Activated naive CD4-positive, alpha-beta T cell treated with anti-CD3 and anti-CD28 coated beads for 36 hours (primary cell): Measurements from ENCODE around the gene THUMPD2. TPM values are rescaled to one million over a fixed set of nuclear protein-coding genes. Genes with fewer than 3 reads are reported as not detected.

Experiments
- CTCF ChIA-PET: fragments of 350-600 bp; sonication (Branson Sonifier 250); formaldehyde crosslinking; loops from one replicate; lab custom pipeline; 2021; ENCODE audit warnings: antibody characterized with exemption; lab: Charles Lee
- DNase-seq: peaks from one replicate; pipeline ENCODE4 v3.0.0-alpha.2; 2020
- H3K27ac Mint-ChIP-seq: one replicate; pipeline ENCODE4 v1.8.0; 2021; ENCODE audit warnings: mild to moderate bottlenecking, mixed read lengths
- H3K27me3 Mint-ChIP-seq: one replicate; pipeline ENCODE4 v1.8.0; 2021; ENCODE audit warnings: low read depth, mixed read lengths
- H3K36me3 Mint-ChIP-seq: one replicate; pipeline ENCODE4 v1.8.0; 2021; ENCODE audit warnings: low read depth, mixed read lengths
- H3K4me1 Mint-ChIP-seq: one replicate; pipeline ENCODE4 v1.8.0; 2021; ENCODE audit warnings: low read depth, mixed read lengths
- H3K4me3 Mint-ChIP-seq: one replicate; pipeline ENCODE4 v1.8.0; 2021; ENCODE audit warnings: mild to moderate bottlenecking, moderate library complexity, mixed read lengths
- H3K9me3 Mint-ChIP-seq: one replicate; pipeline ENCODE4 v1.8.0; 2021; ENCODE audit warnings: mixed read lengths
- intact Hi-C: fragments of 100-400 bp; cut with micrococcal nuclease; formaldehyde crosslinking; loops from one replicate; pipeline ENCODE4 v1.15.1; 2023
- total RNA-seq, 2 experiments: library from RNA; stranded (reverse); gene quantifications; one replicate each; pipeline ENCODE4 v1.2.3, GENCODE V29; 2021

THUMPD2 gene
- total RNA-seq, 2 experiments from 2014 or later: 13.6 to 13.8 TPM

DNA sequence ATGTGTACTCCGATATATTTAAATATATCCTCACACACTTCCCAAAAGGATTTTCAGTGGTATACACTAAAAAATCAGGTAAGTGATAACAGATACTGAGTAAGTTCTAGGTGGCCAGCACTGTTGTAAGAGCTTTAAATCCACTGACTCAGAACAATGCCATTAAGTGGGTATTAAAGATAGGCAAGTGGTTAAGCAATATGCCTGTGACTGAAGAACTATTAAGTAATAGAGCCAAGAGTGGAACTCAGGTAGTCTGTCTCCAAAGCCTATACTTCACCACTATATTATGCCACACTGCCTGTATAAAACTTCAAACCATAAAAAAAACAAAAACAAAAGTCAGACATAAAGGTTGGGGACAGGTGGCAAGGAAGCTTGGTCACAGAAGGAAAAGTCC lies 37.2 kb downstream of the THUMPD2 start:
- intact Hi-C loops: no loop called here
- Mint-ChIP-seq H3K4me1 (peaks cover 2% of the 10 kb centered on the region), H3K9me3 (no peaks in the 10 kb centered on the region), H3K27ac (no peak overlapping the region), H3K36me3 (peaks cover 51% of the 10 kb centered on the region), H3K27me3 (no peaks in the 10 kb centered on the region), H3K4me3 (no peak overlapping the region)
- CTCF ChIA-PET: no interaction called here
- DNase-seq: no peak

- H3K36me3 Mint-ChIP-seq: peaks cover 58% of the 10 kb centered on the region
- H3K9me3 Mint-ChIP-seq: no peaks in the 10 kb centered on the region
- intact Hi-C loops: loop anchor here (10.0 kb wide), 1 partner anchor 795 kb away; no protein-coding TSS in a partner anchor
- CTCF ChIA-PET: interaction anchor here (1.0 to 2.1 kb wide), 2 partner anchors 9 to 10 kb away, joined by 3 to 11 read pairs; no protein-coding TSS in a partner anchor
- no peaks in the 10 kb centered on the region for H3K27me3 Mint-ChIP-seq
- no peak overlapping the region for H3K4me3 Mint-ChIP-seq
- no peak overlapping the region for H3K27ac Mint-ChIP-seq
- no peak for DNase-seq
- H3K4me1 Mint-ChIP-seq: peaks cover 2% of the 10 kb centered on the region
These were observed 39.7 kb downstream of the THUMPD2 start for GRCh38 chr2:39739386-39739785.

DNA sequence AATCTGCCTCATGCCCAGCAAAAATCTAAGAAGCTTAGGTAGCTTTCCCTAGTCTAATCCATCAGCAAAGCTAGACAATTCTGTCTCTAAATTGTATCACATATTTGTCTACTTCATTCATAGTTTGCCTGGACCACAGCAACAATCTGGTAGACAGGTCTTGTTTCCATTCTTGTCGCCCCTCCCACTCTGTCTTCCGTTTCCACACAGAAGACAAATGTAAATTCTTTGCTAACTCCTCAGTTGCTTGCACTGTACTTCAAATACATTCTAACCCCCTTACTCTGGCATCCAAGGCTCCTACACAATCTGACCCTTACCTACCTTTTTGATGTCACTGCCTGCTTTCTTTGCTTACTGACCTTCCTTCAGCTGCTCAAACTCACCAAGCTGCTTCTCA lies 40.1 kb downstream of the THUMPD2 start:
- no peak overlapping the region for H3K4me3 Mint-ChIP-seq
- CTCF ChIA-PET: interaction anchor here (1.0 kb wide), 1 partner anchor 9 kb away, joined by 3 read pairs; no protein-coding TSS in a partner anchor
- no peak overlapping the region for H3K27ac Mint-ChIP-seq
- H3K27me3 Mint-ChIP-seq: no peaks in the 10 kb centered on the region
- H3K4me1 Mint-ChIP-seq: peaks cover 2% of the 10 kb centered on the region
- DNase-seq: no peak
- H3K36me3 Mint-ChIP-seq: peaks cover 62% of the 10 kb centered on the region
- H3K9me3 Mint-ChIP-seq: no peaks in the 10 kb centered on the region
- intact Hi-C loops: loop anchor here (10.0 kb wide), 1 partner anchor 794 kb away; no protein-coding TSS in a partner anchor

DNA sequence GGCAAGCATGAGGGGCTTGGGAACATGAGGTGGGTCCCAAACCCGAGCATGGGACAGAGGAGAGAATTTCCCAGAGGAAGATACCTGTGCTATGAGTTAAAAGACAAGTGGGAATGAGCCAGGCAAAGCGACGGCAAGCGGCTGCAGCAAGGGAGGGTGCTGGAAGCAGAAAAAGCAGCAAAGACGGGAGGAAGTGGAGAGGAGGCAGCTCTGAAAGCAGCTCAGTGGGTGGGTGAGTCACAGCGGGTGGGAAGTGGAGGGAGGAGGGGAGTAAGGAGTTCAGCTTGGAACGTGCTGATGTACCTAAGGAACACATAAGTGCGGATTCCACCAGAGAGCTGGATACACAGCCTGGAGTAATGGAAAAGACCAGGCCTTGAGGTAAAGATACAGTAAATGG lies 41.4 kb downstream of the THUMPD2 start:
- H3K27me3 Mint-ChIP-seq: no peaks in the 10 kb centered on the region
- no peak for DNase-seq
- no peak overlapping the region for H3K4me3 Mint-ChIP-seq
- peaks cover 2% of the 10 kb centered on the region for H3K4me1 Mint-ChIP-seq
- CTCF ChIA-PET: no interaction called here
- H3K36me3 Mint-ChIP-seq: peaks cover 58% of the 10 kb centered on the region
- H3K9me3 Mint-ChIP-seq: no peaks in the 10 kb centered on the region
- no peak overlapping the region for H3K27ac Mint-ChIP-seq
- intact Hi-C loops: loop anchor here (10.0 kb wide), 1 partner anchor 793 kb away; no protein-coding TSS in a partner anchor

DNA sequence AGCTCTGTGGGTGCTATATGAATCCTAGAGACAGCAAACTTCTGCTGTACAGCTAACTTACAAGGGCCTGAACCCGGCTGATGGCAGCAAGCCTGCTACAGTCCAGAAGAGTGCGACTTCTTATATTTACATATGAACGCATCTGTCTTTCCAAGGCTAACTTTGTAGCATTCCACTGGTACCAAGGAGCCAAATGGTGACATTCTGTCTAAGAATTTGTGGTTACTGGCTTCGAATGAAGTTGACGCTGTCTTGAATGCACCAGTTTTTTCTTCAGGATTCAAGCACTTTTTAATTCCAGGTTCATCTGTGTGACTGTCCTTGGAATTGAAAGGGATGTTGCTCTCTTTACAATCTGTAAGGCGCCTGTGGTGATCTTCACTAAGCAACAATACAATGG lies 42.4 kb downstream of the THUMPD2 start:
- CTCF ChIA-PET: no interaction called here
- Mint-ChIP-seq H3K36me3 (peaks cover 60% of the 10 kb centered on the region), H3K4me3 (no peak overlapping the region), H3K27me3 (no peaks in the 10 kb centered on the region), H3K9me3 (no peaks in the 10 kb centered on the region), H3K4me1 (peaks cover 2% of the 10 kb centered on the region), H3K27ac (no peak overlapping the region)
- no peak for DNase-seq
- intact Hi-C loops: loop anchor here (10.0 kb wide), 1 partner anchor 792 kb away; no protein-coding TSS in a partner anchor

GRCh38 chr2:39735648-39736047 lies 43.4 kb downstream of the THUMPD2 start:
- Mint-ChIP-seq H3K27me3 (no peaks in the 10 kb centered on the region), H3K4me1 (peaks cover 2% of the 10 kb centered on the region), H3K4me3 (no peak overlapping the region), H3K9me3 (no peaks in the 10 kb centered on the region), H3K27ac (no peak overlapping the region), H3K36me3 (peaks cover 55% of the 10 kb centered on the region)
- CTCF ChIA-PET: no interaction called here
- intact Hi-C loops: loop anchor here (10.0 kb wide), 1 partner anchor 791 kb away; no protein-coding TSS in a partner anchor
- DNase-seq: no peak

DNA sequence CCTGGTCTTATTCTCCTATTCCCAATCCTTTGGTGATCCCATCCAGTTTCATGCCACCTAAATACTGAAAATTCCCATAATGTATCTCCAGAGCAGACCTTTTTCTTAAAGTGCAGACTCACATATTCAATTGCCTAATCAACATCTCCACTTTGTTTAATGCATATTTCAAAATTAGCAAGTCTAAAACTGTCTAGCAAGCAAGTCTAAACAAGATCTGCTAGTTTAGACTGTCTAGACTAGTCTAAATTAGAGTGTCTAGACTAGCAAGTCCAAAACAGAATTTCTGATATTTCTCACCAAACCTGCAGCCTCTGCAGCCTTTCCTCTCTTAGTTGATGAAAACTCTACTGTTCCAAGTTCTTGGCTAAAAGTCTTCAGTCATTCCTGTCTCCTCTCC lies 44.6 kb downstream of the THUMPD2 start:
- Mint-ChIP-seq H3K36me3 (peaks cover 52% of the 10 kb centered on the region), H3K4me3 (no peak overlapping the region), H3K27me3 (no peaks in the 10 kb centered on the region), H3K4me1 (peaks cover 2% of the 10 kb centered on the region), H3K9me3 (no peaks in the 10 kb centered on the region), H3K27ac (no peak overlapping the region)
- DNase-seq: no peak
- CTCF ChIA-PET: no interaction called here
- intact Hi-C loops: loop anchor here (5.0 to 10.0 kb wide), 3 partner anchors 197 to 790 kb away; no protein-coding TSS in a partner anchor

DNA sequence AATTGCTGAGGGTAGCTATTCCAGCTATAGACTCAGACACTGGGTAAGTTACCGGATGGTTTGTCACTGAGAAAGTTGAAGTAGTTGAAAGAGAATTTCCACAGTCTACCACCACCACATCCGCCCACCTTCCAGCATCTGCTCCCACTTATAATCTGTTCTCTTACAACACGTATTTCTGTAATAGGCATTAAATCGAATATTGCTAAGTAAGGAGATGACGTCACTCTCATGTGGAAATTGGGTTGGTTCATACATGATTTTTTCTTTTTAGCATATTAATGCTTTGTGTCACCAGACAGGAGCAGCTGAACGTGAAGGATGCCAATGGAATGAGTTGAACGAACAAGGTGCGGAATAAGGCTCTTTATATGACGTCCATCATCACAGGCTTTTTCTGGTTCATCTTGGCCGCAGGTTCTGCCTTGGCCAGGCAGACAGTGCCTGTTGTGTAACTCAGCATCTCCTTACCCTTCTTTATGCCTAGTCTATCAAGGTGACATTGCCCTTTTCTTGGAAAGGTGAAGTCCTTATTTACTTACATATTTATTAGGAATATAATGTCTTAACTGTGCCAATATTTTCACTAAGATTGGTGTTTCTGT lies 45.9 kb downstream of the THUMPD2 start:
- Mint-ChIP-seq H3K4me1 (peaks cover 2% of the 10 kb centered on the region), H3K4me3 (no peak overlapping the region), H3K9me3 (no peaks in the 10 kb centered on the region), H3K36me3 (peaks cover 44% of the 10 kb centered on the region), H3K27ac (no peak overlapping the region), H3K27me3 (no peaks in the 10 kb centered on the region)
- CTCF ChIA-PET: no interaction called here
- intact Hi-C loops: loop anchor here (5.0 to 10.0 kb wide), 3 partner anchors 196 to 788 kb away; no protein-coding TSS in a partner anchor
- no peak for DNase-seq

DNA sequence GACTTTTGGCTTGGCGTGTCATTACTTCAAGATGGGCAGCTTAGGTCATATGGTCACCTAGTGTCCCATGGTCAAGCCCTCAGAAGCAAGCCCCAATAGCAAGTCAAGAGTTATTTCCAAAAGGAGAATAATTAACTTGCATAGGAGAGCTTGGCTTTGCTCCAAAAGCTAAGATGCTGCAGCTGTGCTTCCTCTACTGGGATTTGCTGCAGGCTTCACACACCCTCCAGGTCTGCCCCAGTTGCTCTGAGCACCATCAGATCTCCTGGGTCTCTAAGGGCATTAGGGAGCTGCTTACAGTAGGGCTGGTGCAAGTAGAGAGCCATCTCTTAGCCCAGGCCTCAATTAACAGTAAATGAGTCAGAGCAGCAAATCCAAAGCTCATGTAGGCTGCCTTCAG lies 46.6 kb downstream of the THUMPD2 start:
- Mint-ChIP-seq H3K27me3 (no peaks in the 10 kb centered on the region), H3K4me3 (no peak overlapping the region), H3K9me3 (no peaks in the 10 kb centered on the region), H3K36me3 (peaks cover 37% of the 10 kb centered on the region), H3K27ac (no peak overlapping the region), H3K4me1 (no peaks in the 10 kb centered on the region)
- intact Hi-C loops: loop anchor here (5.0 to 10.0 kb wide), 3 partner anchors 195 to 788 kb away; no protein-coding TSS in a partner anchor
- CTCF ChIA-PET: interaction anchor here (0.6 kb wide), 1 partner anchor 217 kb away, joined by 3 read pairs; no protein-coding TSS in a partner anchor
- DNase-seq: no peak

- intact Hi-C loops: loop anchor here (5.0 to 10.0 kb wide), 3 partner anchors 194 to 787 kb away; no protein-coding TSS in a partner anchor
- H3K27me3 Mint-ChIP-seq: no peaks in the 10 kb centered on the region
- peaks cover 32% of the 10 kb centered on the region for H3K36me3 Mint-ChIP-seq
- CTCF ChIA-PET: interaction anchor here (1.3 to 1.9 kb wide), 2 partner anchors 17 to 354 kb away, joined by 3 to 6 read pairs; no protein-coding TSS in a partner anchor
- no peaks in the 10 kb centered on the region for H3K9me3 Mint-ChIP-seq
- H3K4me3 Mint-ChIP-seq: no peak overlapping the region
- H3K4me1 Mint-ChIP-seq: no peaks in the 10 kb centered on the region
- no peak for DNase-seq
- no peak overlapping the region for H3K27ac Mint-ChIP-seq
These were observed 47.5 kb downstream of the THUMPD2 start for GRCh38 chr2:39731546-39731945.

DNA sequence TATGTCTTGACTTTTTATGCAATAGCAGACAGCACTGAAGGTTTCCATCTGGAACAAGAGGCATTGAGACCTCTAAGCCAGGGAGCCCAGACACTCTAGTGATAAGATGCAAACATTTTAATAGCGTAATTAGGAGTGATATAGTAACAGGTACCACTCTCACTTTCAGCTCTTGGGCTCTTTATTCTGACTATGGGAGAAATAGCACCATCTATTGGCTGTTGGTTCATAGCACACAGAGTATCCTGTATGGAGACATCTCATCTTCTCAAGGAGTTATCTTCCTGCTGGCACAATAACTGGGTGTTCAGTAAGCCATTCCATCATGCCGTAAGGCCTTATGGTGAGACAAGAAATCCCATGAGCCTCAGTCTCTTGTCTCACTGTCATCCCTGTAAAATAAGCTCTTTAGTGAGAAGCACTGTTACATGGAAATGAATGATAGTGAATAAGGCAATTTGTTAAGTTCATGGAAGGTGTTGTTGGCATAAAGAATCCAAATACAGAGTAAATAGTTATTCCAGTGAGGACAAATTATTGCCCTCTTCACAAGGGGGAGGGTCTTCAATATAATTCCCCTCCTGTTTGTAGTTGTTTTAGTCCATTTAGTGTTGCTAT lies 48.3 kb downstream of the THUMPD2 start:
- DNase-seq: no peak
- H3K36me3 Mint-ChIP-seq: peaks cover 29% of the 10 kb centered on the region
- intact Hi-C loops: loop anchor here (1.0 to 10.0 kb wide), 8 partner anchors 193 to 786 kb away; no protein-coding TSS in a partner anchor
- CTCF ChIA-PET: interaction anchor here (0.7 to 3.0 kb wide), 8 partner anchors 10 to 353 kb away, joined by 3 to 11 read pairs (median 3); no protein-coding TSS in a partner anchor
- no peak overlapping the region for H3K27ac Mint-ChIP-seq
- H3K27me3 Mint-ChIP-seq: no peaks in the 10 kb centered on the region
- H3K4me3 Mint-ChIP-seq: no peak overlapping the region
- peaks cover 2% of the 10 kb centered on the region for H3K4me1 Mint-ChIP-seq
- no peaks in the 10 kb centered on the region for H3K9me3 Mint-ChIP-seq

- intact Hi-C loops: loop anchor here (1.0 to 10.0 kb wide), 8 partner anchors 193 to 785 kb away; no protein-coding TSS in a partner anchor
- CTCF ChIA-PET: interaction anchor here (0.7 to 3.0 kb wide), 11 partner anchors 8 to 353 kb away, joined by 3 to 11 read pairs (median 3); no protein-coding TSS in a partner anchor
- no peaks in the 10 kb centered on the region for H3K27me3 Mint-ChIP-seq
These were observed 48.8 kb downstream of the THUMPD2 start for GRCh38 chr2:39730276-39730675.

More at GRCh38 chr2:39730276-39730675, 48.8 kb downstream of the THUMPD2 start:
- no peak for DNase-seq
- H3K9me3 Mint-ChIP-seq: no peaks in the 10 kb centered on the region
- H3K27ac Mint-ChIP-seq: no peak overlapping the region
- no peak overlapping the region for H3K4me3 Mint-ChIP-seq
- peaks cover 2% of the 10 kb centered on the region for H3K4me1 Mint-ChIP-seq
- peaks cover 24% of the 10 kb centered on the region for H3K36me3 Mint-ChIP-seq
